Liver (tissue), 3 donors: ENCODE measurements around the gene PDPN.

Source experiments
- GABPA ChIP-seq, 2 donors: IDR thresholded peaks in 1 of 2; conservative IDR thresholded peaks in 1 of 2; 2 replicates each; pipeline ENCODE4 v1.6.1; 2016; ENCODE audit warnings: antibody characterized with exemption in 2 of 2, mild to moderate bottlenecking in 1 of 2, moderate library complexity in 1 of 2
- JUND ChIP-seq, 2 donors: IDR thresholded peaks; 2 replicates each; pipeline ENCODE4 v1.6.1; 2016; ENCODE audit warnings: antibody characterized with exemption in 2 of 2
- RAD21 ChIP-seq, 2 donors: IDR thresholded peaks; 2 replicates each; pipeline ENCODE4 v1.6.1; 2016; ENCODE audit warnings: antibody characterized with exemption in 2 of 2, mild to moderate bottlenecking in 2 of 2
- SP1 ChIP-seq: IDR thresholded peaks from 2 replicates; pipeline ENCODE4 v1.6.1; 2018; ENCODE audit warnings: antibody characterized with exemption, mild to moderate bottlenecking
- TAF1 ChIP-seq: conservative IDR thresholded peaks from 2 replicates; pipeline ENCODE4 v1.6.1; 2016; ENCODE audit warnings: antibody characterized with exemption, mild to moderate bottlenecking
- YY1 ChIP-seq: IDR thresholded peaks from 2 replicates; pipeline ENCODE4 v1.6.1; 2016; ENCODE audit warnings: antibody characterized with exemption, mild to moderate bottlenecking
- TF ChIP-seq, protein P1 (sequence below): fragments of 150-350 bp; IDR thresholded peaks from 2 replicates; pipeline ENCODE4 v1.5.1; 2017; ENCODE audit warnings: improper control_type of control experiment, low read depth, low read length; ENCODE audit not compliant: missing input control
- TF ChIP-seq, protein P2 (sequence below): IDR thresholded peaks from 2 replicates; pipeline ENCODE4 v1.6.1; 2016; ENCODE audit warnings: antibody characterized with exemption
- TF ChIP-seq, protein P3 (sequence below): IDR thresholded peaks from 2 replicates; pipeline ENCODE4 v1.6.1; 2016; ENCODE audit warnings: antibody characterized with exemption, mild to moderate bottlenecking
- donor health status: healthy.
- donor health status: healthy.

DNA sequence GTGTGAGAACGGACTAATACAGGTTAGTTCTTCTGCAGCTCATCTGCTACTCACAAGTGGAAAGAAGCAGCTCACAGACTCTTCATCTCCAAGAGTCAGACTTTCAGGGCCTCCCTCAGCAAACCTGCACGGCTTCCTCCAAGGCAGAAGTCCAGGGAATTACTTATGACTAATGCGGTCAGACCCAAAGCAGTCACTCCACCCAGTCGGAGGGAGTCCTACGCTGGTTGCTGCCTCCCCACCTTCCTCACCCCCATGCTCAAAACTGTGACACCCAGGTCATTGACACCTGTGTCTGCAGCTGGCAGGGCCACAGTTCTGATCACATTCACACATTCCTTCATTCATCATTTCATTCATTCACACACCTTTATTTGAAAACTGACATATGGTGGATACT lies 77.9 kb downstream of the PDPN start:
- TF ChIP-seq, protein P1, sequence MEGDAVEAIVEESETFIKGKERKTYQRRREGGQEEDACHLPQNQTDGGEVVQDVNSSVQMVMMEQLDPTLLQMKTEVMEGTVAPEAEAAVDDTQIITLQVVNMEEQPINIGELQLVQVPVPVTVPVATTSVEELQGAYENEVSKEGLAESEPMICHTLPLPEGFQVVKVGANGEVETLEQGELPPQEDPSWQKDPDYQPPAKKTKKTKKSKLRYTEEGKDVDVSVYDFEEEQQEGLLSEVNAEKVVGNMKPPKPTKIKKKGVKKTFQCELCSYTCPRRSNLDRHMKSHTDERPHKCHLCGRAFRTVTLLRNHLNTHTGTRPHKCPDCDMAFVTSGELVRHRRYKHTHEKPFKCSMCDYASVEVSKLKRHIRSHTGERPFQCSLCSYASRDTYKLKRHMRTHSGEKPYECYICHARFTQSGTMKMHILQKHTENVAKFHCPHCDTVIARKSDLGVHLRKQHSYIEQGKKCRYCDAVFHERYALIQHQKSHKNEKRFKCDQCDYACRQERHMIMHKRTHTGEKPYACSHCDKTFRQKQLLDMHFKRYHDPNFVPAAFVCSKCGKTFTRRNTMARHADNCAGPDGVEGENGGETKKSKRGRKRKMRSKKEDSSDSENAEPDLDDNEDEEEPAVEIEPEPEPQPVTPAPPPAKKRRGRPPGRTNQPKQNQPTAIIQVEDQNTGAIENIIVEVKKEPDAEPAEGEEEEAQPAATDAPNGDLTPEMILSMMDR, result no peak
- TF ChIP-seq, protein P2, sequence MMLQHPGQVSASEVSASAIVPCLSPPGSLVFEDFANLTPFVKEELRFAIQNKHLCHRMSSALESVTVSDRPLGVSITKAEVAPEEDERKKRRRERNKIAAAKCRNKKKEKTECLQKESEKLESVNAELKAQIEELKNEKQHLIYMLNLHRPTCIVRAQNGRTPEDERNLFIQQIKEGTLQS, result no peak
- TF ChIP-seq, protein P3, sequence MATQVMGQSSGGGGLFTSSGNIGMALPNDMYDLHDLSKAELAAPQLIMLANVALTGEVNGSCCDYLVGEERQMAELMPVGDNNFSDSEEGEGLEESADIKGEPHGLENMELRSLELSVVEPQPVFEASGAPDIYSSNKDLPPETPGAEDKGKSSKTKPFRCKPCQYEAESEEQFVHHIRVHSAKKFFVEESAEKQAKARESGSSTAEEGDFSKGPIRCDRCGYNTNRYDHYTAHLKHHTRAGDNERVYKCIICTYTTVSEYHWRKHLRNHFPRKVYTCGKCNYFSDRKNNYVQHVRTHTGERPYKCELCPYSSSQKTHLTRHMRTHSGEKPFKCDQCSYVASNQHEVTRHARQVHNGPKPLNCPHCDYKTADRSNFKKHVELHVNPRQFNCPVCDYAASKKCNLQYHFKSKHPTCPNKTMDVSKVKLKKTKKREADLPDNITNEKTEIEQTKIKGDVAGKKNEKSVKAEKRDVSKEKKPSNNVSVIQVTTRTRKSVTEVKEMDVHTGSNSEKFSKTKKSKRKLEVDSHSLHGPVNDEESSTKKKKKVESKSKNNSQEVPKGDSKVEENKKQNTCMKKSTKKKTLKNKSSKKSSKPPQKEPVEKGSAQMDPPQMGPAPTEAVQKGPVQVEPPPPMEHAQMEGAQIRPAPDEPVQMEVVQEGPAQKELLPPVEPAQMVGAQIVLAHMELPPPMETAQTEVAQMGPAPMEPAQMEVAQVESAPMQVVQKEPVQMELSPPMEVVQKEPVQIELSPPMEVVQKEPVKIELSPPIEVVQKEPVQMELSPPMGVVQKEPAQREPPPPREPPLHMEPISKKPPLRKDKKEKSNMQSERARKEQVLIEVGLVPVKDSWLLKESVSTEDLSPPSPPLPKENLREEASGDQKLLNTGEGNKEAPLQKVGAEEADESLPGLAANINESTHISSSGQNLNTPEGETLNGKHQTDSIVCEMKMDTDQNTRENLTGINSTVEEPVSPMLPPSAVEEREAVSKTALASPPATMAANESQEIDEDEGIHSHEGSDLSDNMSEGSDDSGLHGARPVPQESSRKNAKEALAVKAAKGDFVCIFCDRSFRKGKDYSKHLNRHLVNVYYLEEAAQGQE, result no peak
- TF ChIP-seq RAD21 (IDR thresholded peaks at IDR 0.05) (no peak), YY1 (no peak), SP1 (no peak), JUND (IDR thresholded peaks at IDR 0.05) (no peak), GABPA (IDR thresholded peaks at IDR 0.05 in 1 of 2, conservative IDR thresholded peaks at IDR 0.05 in 1 of 2) (no peak), TAF1 (no peak)
